Body of pancreas (tissue), 4 donors: ENCODE data around the gene RUSC1.

Experiments
- POLR2A ChIP-seq, 3 donors: fragments of 450-650 bp; IDR thresholded peaks; one replicate each; pipeline ENCODE4 v1.6.1; 2016; ENCODE audit warnings: antibody characterized with exemption in 3 of 3, mild to moderate bottlenecking in 2 of 3
- TF ChIP-seq, protein P1 (sequence below), 7 experiments: fragments of 450-650 bp in 4 of 7; fragments of 200-600 bp in 3 of 7; sonication (generic) in 3 of 7; IDR thresholded peaks; one replicate each; pipeline ENCODE4 v1.5.1; 2016 to 2019; ENCODE audit warnings: antibody characterized with exemption in 7 of 7

DNA sequence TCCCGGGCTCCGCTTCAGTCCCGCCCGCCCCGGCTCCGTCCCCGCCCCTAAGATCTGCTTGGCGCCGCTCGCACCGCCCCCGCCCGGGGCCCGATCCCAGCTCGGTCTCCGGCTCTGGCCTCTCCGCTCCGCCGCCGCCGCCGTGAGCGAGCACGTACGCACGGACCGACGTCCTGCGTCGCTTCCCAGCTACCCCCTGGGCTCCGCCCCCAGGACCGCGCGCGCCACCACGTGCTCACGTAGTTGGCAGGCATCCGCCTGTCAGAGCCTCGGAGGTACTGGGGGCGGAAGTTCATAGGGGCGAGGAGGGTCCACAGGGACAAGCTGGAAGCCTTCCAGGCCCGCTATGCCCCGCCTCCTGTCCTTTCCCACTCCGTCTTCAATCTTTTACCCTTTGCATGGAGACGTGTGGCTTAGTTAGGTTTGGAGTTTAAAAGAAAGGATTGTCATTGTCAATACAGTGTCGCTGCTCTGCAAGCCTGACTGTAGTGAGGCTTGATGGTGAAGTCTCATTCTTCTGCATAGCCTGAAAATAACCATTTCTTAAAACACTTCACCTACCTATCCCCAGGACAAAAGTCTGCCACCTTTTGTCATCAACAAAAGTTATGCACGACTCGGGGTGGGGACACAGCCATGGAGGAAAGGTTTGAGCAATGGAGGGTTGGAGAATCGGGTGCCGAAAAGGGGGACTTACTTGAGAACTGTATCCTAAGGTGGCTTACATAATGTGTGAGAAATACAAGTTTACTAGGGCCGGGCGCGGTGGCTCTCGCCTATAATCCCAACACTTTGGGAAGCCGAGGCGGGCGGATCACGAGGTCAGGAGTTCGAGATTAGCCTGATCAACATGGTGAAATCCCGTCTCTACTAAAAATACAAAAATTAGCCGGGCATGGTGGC, 47.1 kb upstream of the RUSC1 start, which contains the start of gene CLK2:
- TF ChIP-seq POLR2A (IDR thresholded peaks at IDR 0.05), result peak; percentile 52 to 83 (median 66)
- TF ChIP-seq, protein P1, sequence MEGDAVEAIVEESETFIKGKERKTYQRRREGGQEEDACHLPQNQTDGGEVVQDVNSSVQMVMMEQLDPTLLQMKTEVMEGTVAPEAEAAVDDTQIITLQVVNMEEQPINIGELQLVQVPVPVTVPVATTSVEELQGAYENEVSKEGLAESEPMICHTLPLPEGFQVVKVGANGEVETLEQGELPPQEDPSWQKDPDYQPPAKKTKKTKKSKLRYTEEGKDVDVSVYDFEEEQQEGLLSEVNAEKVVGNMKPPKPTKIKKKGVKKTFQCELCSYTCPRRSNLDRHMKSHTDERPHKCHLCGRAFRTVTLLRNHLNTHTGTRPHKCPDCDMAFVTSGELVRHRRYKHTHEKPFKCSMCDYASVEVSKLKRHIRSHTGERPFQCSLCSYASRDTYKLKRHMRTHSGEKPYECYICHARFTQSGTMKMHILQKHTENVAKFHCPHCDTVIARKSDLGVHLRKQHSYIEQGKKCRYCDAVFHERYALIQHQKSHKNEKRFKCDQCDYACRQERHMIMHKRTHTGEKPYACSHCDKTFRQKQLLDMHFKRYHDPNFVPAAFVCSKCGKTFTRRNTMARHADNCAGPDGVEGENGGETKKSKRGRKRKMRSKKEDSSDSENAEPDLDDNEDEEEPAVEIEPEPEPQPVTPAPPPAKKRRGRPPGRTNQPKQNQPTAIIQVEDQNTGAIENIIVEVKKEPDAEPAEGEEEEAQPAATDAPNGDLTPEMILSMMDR (IDR thresholded peaks at IDR 0.05), result peak in 1 of 7 experiments; percentile 12
